K562 (cell line): ENCODE data around the gene CDC42SE2. TPM values are rescaled to one million over a fixed set of nuclear protein-coding genes. Genes with fewer than 3 reads are reported as not detected.
A peak's percentile ranks its signal among the peaks of the same experiment; 100 is the strongest.

Experiments
- BCL6 ChIP-seq: fragments of 250-450 bp; sonication (Bioruptor Pico); IDR thresholded peaks from 2 replicates; pipeline ENCODE4 v1.4.0; 2020
- BDP1 ChIP-seq: IDR thresholded peaks from 3 replicates; pipeline ENCODE4 v1.6.1; 2011; ENCODE audit not compliant: insufficient read length, insufficient read depth
- CBFA2T3 ChIP-seq: fragments of 450-650 bp; IDR thresholded peaks from 2 replicates; pipeline ENCODE4 v1.6.1; 2017
- CBFB ChIP-seq: sonication (generic); formaldehyde crosslinking; IDR thresholded peaks from 2 replicates; pipeline ENCODE4 v1.4.0; 2020; ENCODE audit warnings: mild to moderate bottlenecking, missing genetic modification reagents
- DNMT1 ChIP-seq: fragments of 450-650 bp; IDR thresholded peaks from 2 replicates; pipeline ENCODE4 v1.6.1; 2016; ENCODE audit warnings: antibody characterized with exemption, mild to moderate bottlenecking
- HNRNPUL1 ChIP-seq: fragments of 200-400 bp; formaldehyde crosslinking; IDR thresholded peaks from 2 replicates; pipeline ENCODE4 v1.6.1; 2017; ENCODE audit warnings: low read length
- MYNN ChIP-seq, 2 experiments: sonication (generic); formaldehyde crosslinking in 1 of 2; IDR thresholded peaks; 2 replicates each; pipeline versions ENCODE4 v1.5.0 to v1.6.1; 2016 to 2020; ENCODE audit warnings: antibody characterized with exemption in 1 of 2, missing genetic modification reagents in 1 of 2
- RFX5 ChIP-seq: IDR thresholded peaks from 2 replicates; pipeline ENCODE4 v1.6.1; 2011; ENCODE audit warnings: low read depth, mild to moderate bottlenecking, improper control_type of control experiment, low read length
- SMARCA5 ChIP-seq: fragments of 450-650 bp; IDR thresholded peaks from 2 replicates; pipeline ENCODE4 v1.6.1; 2016
- TCF7L2 ChIP-seq: fragments of 150-350 bp; IDR thresholded peaks from 2 replicates; pipeline ENCODE4 v1.6.1; 2016; ENCODE audit warnings: low read depth, mild to moderate bottlenecking, low read length, moderate library complexity
- ZBTB8A ChIP-seq: fragments of 450-650 bp; IDR thresholded peaks from 2 replicates; pipeline ENCODE4 v1.6.1; 2018; ENCODE audit warnings: mild to moderate bottlenecking, moderate library complexity; ENCODE audit not compliant: partially characterized antibody
- ZFPM2 ChIP-seq: fragments of 250-450 bp; sonication (Bioruptor Pico); IDR thresholded peaks from 2 replicates; pipeline ENCODE4 v1.5.1; 2022; ENCODE audit warnings: mild to moderate bottlenecking
- ZNF140 ChIP-seq: fragments of 250-450 bp; sonication (Bioruptor Pico); IDR thresholded peaks from 2 replicates; pipeline ENCODE4 v1.8.0; 2021; ENCODE audit warnings: moderate library complexity, mild to moderate bottlenecking, inconsistent platforms
- ZNF253 ChIP-seq: fragments of 250-450 bp; sonication (Bioruptor Pico); conservative IDR thresholded peaks from 2 replicates; pipeline ENCODE4 v1.6.1; 2021; ENCODE audit warnings: mild to moderate bottlenecking
- ZNF584 ChIP-seq: fragments of 200-800 bp; sonication (Bioruptor generic); IDR thresholded peaks from 2 replicates; pipeline ENCODE4 v1.6.1; 2016; ENCODE audit warnings: low read depth, mild to moderate bottlenecking, missing genetic modification characterization, missing compliant biosample characterization
- ZNF830 ChIP-seq: fragments of 250-450 bp; sonication (Bioruptor Pico); IDR thresholded peaks from 2 replicates; pipeline ENCODE4 v1.5.0; 2021; ENCODE audit warnings: mild to moderate bottlenecking
- polyA plus RNA-seq, 8 experiments: library from polyadenylated mRNA; depleted of rRNA in 4 of 8; stranded (reverse) in 5 of 8; unstranded in 3 of 8; fragments of >200 nt; fragmentation: Nextera tagmentation in 2 of 8; fragmentation: Illumina TruSeq in 1 of 8; extraction: Ambion mirVana in 2 of 8; extraction: Trizol in 1 of 8; gene quantifications; 2 replicates each; pipeline versions ENCODE4 v1.2.1 to v1.2.3, GENCODE V29; 2011 to 2014; ENCODE audit warnings: inconsistent platforms in 1 of 8, missing spikeins in 1 of 8
- total RNA-seq, 7 experiments: library from RNA; depleted of rRNA in 6 of 7; stranded (reverse); fragments of >200 nt in 6 of 7; fragmentation: Illumina TruSeq in 2 of 7; extraction: Trizol in 2 of 7; gene quantifications; 2 replicates each; pipeline versions ENCODE4 v1.2.1 to v1.2.3, GENCODE V29; 2011 to 2021; ENCODE audit warnings: low replicate concordance in 1 of 7
- TF ChIP-seq, protein P1 (sequence below): sonication (generic); formaldehyde crosslinking; IDR thresholded peaks from 2 replicates; pipeline ENCODE4 v1.8.1; 2023; ENCODE audit warnings: mild to moderate bottlenecking, missing genetic modification reagents
- TF ChIP-seq, protein P2 (sequence below): fragments of 450-650 bp; formaldehyde crosslinking; IDR thresholded peaks from 2 replicates; pipeline ENCODE4 v1.4.0; 2020; ENCODE audit warnings: mild to moderate bottlenecking, moderate library complexity
- TF ChIP-seq, protein P3 (sequence below): fragments of 250-450 bp; sonication (Bioruptor Pico); IDR thresholded peaks from 2 replicates; pipeline ENCODE4 v1.4.0; 2020; ENCODE audit warnings: borderline replicate concordance
- TF ChIP-seq, protein P4 (sequence below): fragments of 450-650 bp; IDR thresholded peaks from 2 replicates; pipeline ENCODE4 v1.6.1; 2016; ENCODE audit warnings: mild to moderate bottlenecking

Gene CDC42SE2
- total and polyA plus RNA-seq, 9 of the 15 experiments (the other 6 are each of a cell fraction or from before 2014, with no cell fraction given), result 24.8 to 44.3 (median 32.7) TPM

DNA sequence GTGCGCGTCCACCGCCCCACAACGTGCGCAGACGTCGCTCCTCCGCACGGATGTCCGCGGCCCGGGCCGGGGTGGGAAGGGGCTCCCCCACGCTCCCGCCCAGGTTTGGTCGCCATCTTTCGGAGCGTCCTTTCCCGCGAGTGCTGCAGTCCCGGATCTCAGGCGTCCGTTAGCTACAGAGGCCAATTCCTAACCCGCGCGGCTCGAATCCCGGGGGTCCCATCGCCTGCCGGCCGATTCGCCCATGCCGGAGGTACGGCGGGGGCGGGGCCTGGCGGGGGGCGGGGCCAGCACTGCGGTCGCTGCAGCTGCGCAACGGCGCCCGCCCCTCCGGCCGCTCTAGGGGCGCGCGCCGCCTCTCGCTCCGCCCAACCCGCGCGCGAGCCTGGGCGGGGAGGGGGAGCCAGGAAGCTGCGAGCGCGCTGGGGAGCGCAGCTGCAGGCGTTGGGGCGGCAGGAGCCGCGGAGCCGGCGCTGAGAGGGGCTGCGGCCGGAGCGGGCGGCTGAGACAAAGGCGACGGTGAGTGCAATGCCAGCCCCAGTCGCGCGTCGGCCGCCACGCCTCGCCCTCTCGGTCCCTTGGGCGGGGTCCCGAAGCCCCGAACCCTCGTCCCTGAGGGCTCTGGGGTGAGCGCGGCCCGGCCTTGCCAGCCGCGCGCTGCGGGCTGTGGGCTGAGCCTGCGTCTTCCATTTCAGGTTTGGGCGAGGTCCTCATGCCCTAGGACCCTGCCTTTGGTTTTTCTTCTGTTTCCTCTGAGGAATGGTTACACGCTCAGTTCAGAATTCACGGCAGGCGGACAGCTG, at the start of gene CDC42SE2 (continued):
- TF ChIP-seq, protein P1, sequence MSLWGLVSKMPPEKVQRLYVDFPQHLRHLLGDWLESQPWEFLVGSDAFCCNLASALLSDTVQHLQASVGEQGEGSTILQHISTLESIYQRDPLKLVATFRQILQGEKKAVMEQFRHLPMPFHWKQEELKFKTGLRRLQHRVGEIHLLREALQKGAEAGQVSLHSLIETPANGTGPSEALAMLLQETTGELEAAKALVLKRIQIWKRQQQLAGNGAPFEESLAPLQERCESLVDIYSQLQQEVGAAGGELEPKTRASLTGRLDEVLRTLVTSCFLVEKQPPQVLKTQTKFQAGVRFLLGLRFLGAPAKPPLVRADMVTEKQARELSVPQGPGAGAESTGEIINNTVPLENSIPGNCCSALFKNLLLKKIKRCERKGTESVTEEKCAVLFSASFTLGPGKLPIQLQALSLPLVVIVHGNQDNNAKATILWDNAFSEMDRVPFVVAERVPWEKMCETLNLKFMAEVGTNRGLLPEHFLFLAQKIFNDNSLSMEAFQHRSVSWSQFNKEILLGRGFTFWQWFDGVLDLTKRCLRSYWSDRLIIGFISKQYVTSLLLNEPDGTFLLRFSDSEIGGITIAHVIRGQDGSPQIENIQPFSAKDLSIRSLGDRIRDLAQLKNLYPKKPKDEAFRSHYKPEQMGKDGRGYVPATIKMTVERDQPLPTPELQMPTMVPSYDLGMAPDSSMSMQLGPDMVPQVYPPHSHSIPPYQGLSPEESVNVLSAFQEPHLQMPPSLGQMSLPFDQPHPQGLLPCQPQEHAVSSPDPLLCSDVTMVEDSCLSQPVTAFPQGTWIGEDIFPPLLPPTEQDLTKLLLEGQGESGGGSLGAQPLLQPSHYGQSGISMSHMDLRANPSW (CRISPR knock-in tag), result no peak
- no peak for TF ChIP-seq BCL6 (CRISPR knock-in tag)
- no peak for TF ChIP-seq MYNN (IDR thresholded peaks at IDR 0.05)
- no peak for TF ChIP-seq MYNN (CRISPR knock-in tag; IDR thresholded peaks at IDR 0.05)
- TF ChIP-seq ZNF584 (CRISPR knock-in tag), result peak; percentile 15; the same call in 1 of the 2 replicates
- no peak for TF ChIP-seq ZNF140 (CRISPR knock-in tag)
- TF ChIP-seq DNMT1, result no peak
- no peak for TF ChIP-seq ZBTB8A
- TF ChIP-seq, protein P2, sequence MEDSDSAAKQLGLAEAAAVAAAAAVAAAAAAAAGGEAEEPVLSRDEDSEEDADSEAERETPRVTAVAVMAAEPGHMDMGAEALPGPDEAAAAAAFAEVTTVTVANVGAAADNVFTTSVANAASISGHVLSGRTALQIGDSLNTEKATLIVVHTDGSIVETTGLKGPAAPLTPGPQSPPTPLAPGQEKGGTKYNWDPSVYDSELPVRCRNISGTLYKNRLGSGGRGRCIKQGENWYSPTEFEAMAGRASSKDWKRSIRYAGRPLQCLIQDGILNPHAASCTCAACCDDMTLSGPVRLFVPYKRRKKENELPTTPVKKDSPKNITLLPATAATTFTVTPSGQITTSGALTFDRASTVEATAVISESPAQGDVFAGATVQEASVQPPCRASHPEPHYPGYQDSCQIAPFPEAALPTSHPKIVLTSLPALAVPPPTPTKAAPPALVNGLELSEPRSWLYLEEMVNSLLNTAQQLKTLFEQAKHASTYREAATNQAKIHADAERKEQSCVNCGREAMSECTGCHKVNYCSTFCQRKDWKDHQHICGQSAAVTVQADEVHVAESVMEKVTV (CRISPR knock-in tag), result no peak
- no peak for TF ChIP-seq HNRNPUL1
- TF ChIP-seq, protein P3, sequence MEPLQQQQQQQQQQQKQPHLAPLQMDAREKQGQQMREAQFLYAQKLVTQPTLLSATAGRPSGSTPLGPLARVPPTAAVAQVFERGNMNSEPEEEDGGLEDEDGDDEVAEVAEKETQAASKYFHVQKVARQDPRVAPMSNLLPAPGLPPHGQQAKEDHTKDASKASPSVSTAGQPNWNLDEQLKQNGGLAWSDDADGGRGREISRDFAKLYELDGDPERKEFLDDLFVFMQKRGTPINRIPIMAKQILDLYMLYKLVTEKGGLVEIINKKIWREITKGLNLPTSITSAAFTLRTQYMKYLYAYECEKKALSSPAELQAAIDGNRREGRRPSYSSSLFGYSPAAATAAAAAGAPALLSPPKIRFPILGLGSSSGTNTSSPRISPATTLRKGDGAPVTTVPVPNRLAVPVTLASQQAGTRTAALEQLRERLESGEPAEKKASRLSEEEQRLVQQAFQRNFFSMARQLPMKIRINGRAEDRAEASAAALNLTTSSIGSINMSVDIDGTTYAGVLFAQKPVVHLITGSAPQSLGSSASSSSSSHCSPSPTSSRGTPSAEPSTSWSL, result no peak
- TF ChIP-seq SMARCA5, result no peak
- no peak for TF ChIP-seq CBFB (CRISPR knock-in tag)
- no peak for TF ChIP-seq BDP1
- no peak for TF ChIP-seq CBFA2T3
- TF ChIP-seq, protein P4, sequence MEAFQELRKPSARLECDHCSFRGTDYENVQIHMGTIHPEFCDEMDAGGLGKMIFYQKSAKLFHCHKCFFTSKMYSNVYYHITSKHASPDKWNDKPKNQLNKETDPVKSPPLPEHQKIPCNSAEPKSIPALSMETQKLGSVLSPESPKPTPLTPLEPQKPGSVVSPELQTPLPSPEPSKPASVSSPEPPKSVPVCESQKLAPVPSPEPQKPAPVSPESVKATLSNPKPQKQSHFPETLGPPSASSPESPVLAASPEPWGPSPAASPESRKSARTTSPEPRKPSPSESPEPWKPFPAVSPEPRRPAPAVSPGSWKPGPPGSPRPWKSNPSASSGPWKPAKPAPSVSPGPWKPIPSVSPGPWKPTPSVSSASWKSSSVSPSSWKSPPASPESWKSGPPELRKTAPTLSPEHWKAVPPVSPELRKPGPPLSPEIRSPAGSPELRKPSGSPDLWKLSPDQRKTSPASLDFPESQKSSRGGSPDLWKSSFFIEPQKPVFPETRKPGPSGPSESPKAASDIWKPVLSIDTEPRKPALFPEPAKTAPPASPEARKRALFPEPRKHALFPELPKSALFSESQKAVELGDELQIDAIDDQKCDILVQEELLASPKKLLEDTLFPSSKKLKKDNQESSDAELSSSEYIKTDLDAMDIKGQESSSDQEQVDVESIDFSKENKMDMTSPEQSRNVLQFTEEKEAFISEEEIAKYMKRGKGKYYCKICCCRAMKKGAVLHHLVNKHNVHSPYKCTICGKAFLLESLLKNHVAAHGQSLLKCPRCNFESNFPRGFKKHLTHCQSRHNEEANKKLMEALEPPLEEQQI, result no peak
- TF ChIP-seq ZNF830, result no peak
- TF ChIP-seq RFX5, result no peak
- no peak for TF ChIP-seq ZNF253
- no peak for TF ChIP-seq ZFPM2 (CRISPR knock-in tag)
- TF ChIP-seq TCF7L2, result no peak
